HEK293 (cell line): ENCODE results near the gene DNAJC5.

Source experiments
- CTCF ChIA-PET: fragments of 350-600 bp; formaldehyde crosslinking; extraction: SDS; loops from one replicate; lab custom pipeline; 2021; ENCODE audit warnings: antibody characterized with exemption; lab: Yijun Ruan, JAX
- POLR2A ChIA-PET: fragments of 300-600 bp; formaldehyde crosslinking; extraction: SDS; loops from one replicate; lab custom pipeline; 2020; ENCODE audit warnings: antibody characterized with exemption, inconsistent platforms; lab: Yijun Ruan, JAX
- H3K27ac ChIP-seq: fragments of 200-500 bp; sonication (Bioruptor generic); 2 replicates; pipeline ENCODE4 v1.5.1; 2014; ENCODE audit warnings: low read depth, low read length, control low read depth, inconsistent platforms; ENCODE audit errors: extremely low read depth
- H3K36me3 ChIP-seq, 2 experiments: fragments of 200-500 bp in 1 of 2; sonication (Bioruptor generic) in 1 of 2; 1 replicate in 1 of 2; 2 replicates in 1 of 2; pipeline ENCODE4 v1.5.1; 2014 to 2017; ENCODE audit warnings: inconsistent platforms in 2 of 2, low read length in 2 of 2; ENCODE audit not compliant: control insufficient read depth in 2 of 2, insufficient read depth in 1 of 2
- H3K4me1 ChIP-seq: fragments of 200-500 bp; sonication (Bioruptor generic); 2 replicates; pipeline ENCODE4 v1.5.1; 2014; ENCODE audit warnings: mild to moderate bottlenecking, low read length, inconsistent platforms; ENCODE audit not compliant: control insufficient read depth, insufficient read depth
- H3K4me3 ChIP-seq: 2 replicates; pipeline ENCODE4 v1.5.1; 2011; ENCODE audit warnings: low read depth, mild to moderate bottlenecking, control low read depth, low read length, moderate library complexity
- H3K9me3 ChIP-seq: fragments of 200-500 bp; sonication (Bioruptor generic); 2 replicates; pipeline ENCODE4 v1.5.1; 2014; ENCODE audit warnings: low read depth, low read length, inconsistent platforms; ENCODE audit not compliant: control insufficient read depth, insufficient read depth
- ELK4 ChIP-seq: IDR thresholded peaks from 2 replicates; pipeline ENCODE4 v1.6.1; 2011; ENCODE audit warnings: mild to moderate bottlenecking, low read depth, low read length, borderline replicate concordance
- GLIS1 ChIP-seq: fragments of 450-650 bp; formaldehyde crosslinking; IDR thresholded peaks from 2 replicates; pipeline ENCODE4 v1.5.1; 2016; ENCODE audit warnings: missing biosample characterization, missing genetic modification characterization
- KLF16 ChIP-seq: fragments of 450-650 bp; formaldehyde crosslinking; IDR thresholded peaks from 2 replicates; pipeline ENCODE4 v1.5.1; 2017; ENCODE audit warnings: missing biosample characterization, missing genetic modification characterization
- PRDM2 ChIP-seq: fragments of 450-650 bp; formaldehyde crosslinking; IDR thresholded peaks from 2 replicates; pipeline ENCODE4 v1.5.1; 2016; ENCODE audit warnings: missing biosample characterization, missing genetic modification characterization, borderline replicate concordance
- REPIN1 ChIP-seq: fragments of 450-650 bp; formaldehyde crosslinking; IDR thresholded peaks from 2 replicates; pipeline ENCODE4 v1.5.1; 2017; ENCODE audit warnings: missing biosample characterization, missing genetic modification characterization, low read depth
- SALL2 ChIP-seq: fragments of 450-650 bp; formaldehyde crosslinking; IDR thresholded peaks from 2 replicates; pipeline ENCODE4 v1.5.0; 2017; ENCODE audit warnings: missing biosample characterization, mild to moderate bottlenecking, missing genetic modification characterization, borderline replicate concordance
- ZBTB21 ChIP-seq: fragments of 450-650 bp; formaldehyde crosslinking; IDR thresholded peaks from 2 replicates; pipeline ENCODE4 v1.5.1; 2017; ENCODE audit warnings: missing biosample characterization, missing genetic modification characterization
- ZNF221 ChIP-seq: fragments of 450-650 bp; formaldehyde crosslinking; IDR thresholded peaks from 2 replicates; pipeline ENCODE4 v1.5.1; 2017; ENCODE audit warnings: missing biosample characterization, missing genetic modification characterization, borderline replicate concordance
- ZNF266 ChIP-seq: fragments of 450-650 bp; formaldehyde crosslinking; IDR thresholded peaks from 2 replicates; pipeline ENCODE4 v1.5.1; 2016; ENCODE audit warnings: missing biosample characterization, missing genetic modification characterization, low read depth
- ZNF274 ChIP-seq, 2 experiments: fragments of 200-500 bp in 1 of 2; fragments of 450-650 bp in 1 of 2; sonication (Bioruptor generic) in 1 of 2; formaldehyde crosslinking in 1 of 2; IDR thresholded peaks; 2 replicates each; pipeline versions ENCODE4 v1.5.1 to v1.6.1; 2014 to 2016; ENCODE audit warnings: borderline replicate concordance in 1 of 2, inconsistent platforms in 1 of 2, low read length in 1 of 2, missing biosample characterization in 1 of 2, missing genetic modification characterization in 1 of 2
- ZNF280D ChIP-seq: fragments of 450-650 bp; formaldehyde crosslinking; IDR thresholded peaks from 2 replicates; pipeline ENCODE4 v1.5.1; 2016; ENCODE audit warnings: missing biosample characterization, missing genetic modification characterization
- ZNF416 ChIP-seq: fragments of 450-650 bp; formaldehyde crosslinking; IDR thresholded peaks from 2 replicates; pipeline ENCODE4 v1.5.1; 2016; ENCODE audit warnings: missing biosample characterization, missing genetic modification characterization
- ZNF514 ChIP-seq: fragments of 450-650 bp; formaldehyde crosslinking; IDR thresholded peaks from 2 replicates; pipeline ENCODE4 v1.5.1; 2016; ENCODE audit warnings: missing biosample characterization, missing genetic modification characterization
- ZNF580 ChIP-seq: fragments of 450-650 bp; formaldehyde crosslinking; IDR thresholded peaks from 2 replicates; pipeline ENCODE4 v1.5.1; 2016; ENCODE audit warnings: missing biosample characterization, missing genetic modification characterization
- ZNF704 ChIP-seq: fragments of 450-650 bp; formaldehyde crosslinking; IDR thresholded peaks from 2 replicates; pipeline ENCODE4 v1.5.1; 2016; ENCODE audit warnings: missing biosample characterization, missing genetic modification characterization

The DNAJC5 gene

GRCh38 chr20:63891061-63892002 lies 3.6 kb upstream of the DNAJC5 start:
- peaks cover 1% of the 10 kb centered on the region; the same call in 1 of the 2 replicates for H3K4me1 ChIP-seq
- H3K36me3 ChIP-seq = peaks cover 0 to 49% of the 10 kb centered on the region in 2 experiments; a peak in 1 of 3 replicates
- TF ChIP-seq ZNF274 (IDR thresholded peaks at IDR 0.05; ENCODE audit: low read length) = no peak
- TF ChIP-seq ZNF274 (tag by site-specific recombination; IDR thresholded peaks at IDR 0.05; ENCODE audit: borderline replicate concordance) = no peak
- TF ChIP-seq ZNF280D (tag by site-specific recombination) = no peak
- no peak for TF ChIP-seq ZBTB21
- TF ChIP-seq ZNF266 = no peak
- no peak for TF ChIP-seq ZNF221 (tag by site-specific recombination)
- TF ChIP-seq PRDM2 = no peak
- POLR2A ChIA-PET = interaction anchor here (0.9 kb wide), 1 partner anchor 11 kb away, joined by 9 read pairs; no protein-coding TSS in a partner anchor
- H3K27ac ChIP-seq = no peak overlapping the region
- no peak overlapping the region for H3K4me3 ChIP-seq
- CTCF ChIA-PET = interaction anchor here (0.8 kb wide), 1 partner anchor 51 kb away, joined by 3 read pairs; no protein-coding TSS in a partner anchor
- H3K9me3 ChIP-seq = no peaks in the 10 kb centered on the region

- Histone ChIP-seq H3K27ac (no peak overlapping the region), H3K36me3 (peaks cover 0 to 44% of the 10 kb centered on the region in 2 experiments; a peak in 1 of 3 replicates), H3K4me3 (no peak overlapping the region), H3K4me1 (peaks cover 6% of the 10 kb centered on the region), H3K9me3 (no peaks in the 10 kb centered on the region)
- ChIA-PET POLR2A (interaction anchor here (0.9 to 1.2 kb wide), 2 partner anchors 10 to 28 kb away, joined by 3 to 9 read pairs; partner anchors contain the start of gene TPD52L2), CTCF (interaction anchor here (0.5 kb wide), 1 partner anchor 64 kb away, joined by 3 read pairs; the partner anchor contains the start of gene UCKL1)
- TF ChIP-seq ELK4 = no peak
- no peak for TF ChIP-seq ZNF514 (tag by site-specific recombination)
- no peak for TF ChIP-seq ZNF416 (tag by site-specific recombination)
- TF ChIP-seq ZNF580 = no peak
- TF ChIP-seq ZNF704 (tag by site-specific recombination) = no peak
- no peak for TF ChIP-seq REPIN1 (tag by site-specific recombination)
- TF ChIP-seq SALL2 (tag by site-specific recombination) = no peak
- no peak for TF ChIP-seq ZNF266
- TF ChIP-seq GLIS1 (tag by site-specific recombination) = no peak
- no peak for TF ChIP-seq KLF16
These were observed 2.5 kb upstream of the DNAJC5 start for GRCh38 chr20:63892402-63892801.
